Aorta (tissue), 5 donors: Measurements from ENCODE around the gene LENEP. TPM values are rescaled to one million over a fixed set of nuclear protein-coding genes. Genes with fewer than 3 reads are reported as not detected.

ENCODE experiments used
- ATAC-seq: fragments of 200-7000 bp; cut with Tn5 transposase; one replicate; pipeline ENCODE4 v1.9.1; 2022; ENCODE audit warnings: moderate library complexity; ENCODE audit not compliant: low FRiP score
- DNase-seq, 2 donors: peaks; one replicate each; pipeline ENCODE4 v3.0.0-alpha.2; 2020
- H3K27ac ChIP-seq, 2 donors: one replicate each; pipeline ENCODE4 v1.5.1; 2013; ENCODE audit warnings: low read length in 2 of 2, mild to moderate bottlenecking in 2 of 2, moderate library complexity in 2 of 2, control low read depth in 1 of 2, inconsistent platforms in 1 of 2, low read depth in 1 of 2
- H3K27me3 ChIP-seq, 2 donors: one replicate each; pipeline ENCODE4 v1.6.1; 2013; ENCODE audit warnings: control low read depth in 1 of 2, low read length in 1 of 2, mild to moderate bottlenecking in 1 of 2, moderate library complexity in 1 of 2; ENCODE audit not compliant: insufficient read depth in 2 of 2, control insufficient read depth in 1 of 2
- H3K36me3 ChIP-seq, 2 donors: one replicate each; pipeline ENCODE4 v1.6.1; 2013; ENCODE audit warnings: control low read depth in 1 of 2, low read length in 1 of 2, mild to moderate bottlenecking in 1 of 2; ENCODE audit not compliant: insufficient read depth in 2 of 2, control insufficient read depth in 1 of 2
- H3K4me1 ChIP-seq, 2 donors: one replicate each; pipeline ENCODE4 v1.6.1; 2013; ENCODE audit warnings: low read length in 2 of 2, control low read depth in 1 of 2, mild to moderate bottlenecking in 1 of 2, moderate library complexity in 1 of 2; ENCODE audit not compliant: insufficient read depth in 2 of 2, control insufficient read depth in 1 of 2
- H3K4me3 ChIP-seq, 2 donors: one replicate each; pipeline ENCODE4 v1.5.1; 2013; ENCODE audit warnings: low read length in 2 of 2, control low read depth in 1 of 2, mild to moderate bottlenecking in 1 of 2
- H3K9me3 ChIP-seq: one replicate; pipeline ENCODE4 v1.6.1; 2013; ENCODE audit warnings: mild to moderate bottlenecking, low read length; ENCODE audit not compliant: control insufficient read depth
- WGBS, 2 donors: extraction: QIAGEN DNeasy Blood & Tissue Kit; methylation state at CpG; one replicate each; pipeline ENCODE4 v1.1.7; 2013; 5-methylcytosine and 5-hydroxymethylcytosine counted together
- intact Hi-C, 2 donors: fragments of 100-400 bp; cut with DNase I; formaldehyde crosslinking; loops; one replicate each; pipeline versions ENCODE4 v1.14.2 to v1.15.0; 2022
- polyA plus RNA-seq, 2 donors: library from polyadenylated mRNA; stranded (reverse); fragments of 200-250 nt; gene quantifications; one replicate each; pipeline ENCODE4 v1.2.3, GENCODE V29; 2013
- total RNA-seq, 2 donors: library from RNA; stranded (reverse); fragmentation: NEBNext Ultra II Directional; extraction: Animal tissue kit (Norgen Biotek cat#: 25700); gene quantifications; one replicate each; pipeline ENCODE4 v1.2.1, GENCODE V29; 2021
- donor health status: healthy with polysubstance abuse.
- donor health status: Bipolar disorder and iron deficiency.
- donor health status: DM: no; HTN: no; CAD: no.
- donor health status: DM: no; HTN: no; CAD: no.
- donor health status: DM: yes; HTN: yes; CAD: no.

LENEP gene
- total and polyA plus RNA-seq, 4 donors = not detected

DNA sequence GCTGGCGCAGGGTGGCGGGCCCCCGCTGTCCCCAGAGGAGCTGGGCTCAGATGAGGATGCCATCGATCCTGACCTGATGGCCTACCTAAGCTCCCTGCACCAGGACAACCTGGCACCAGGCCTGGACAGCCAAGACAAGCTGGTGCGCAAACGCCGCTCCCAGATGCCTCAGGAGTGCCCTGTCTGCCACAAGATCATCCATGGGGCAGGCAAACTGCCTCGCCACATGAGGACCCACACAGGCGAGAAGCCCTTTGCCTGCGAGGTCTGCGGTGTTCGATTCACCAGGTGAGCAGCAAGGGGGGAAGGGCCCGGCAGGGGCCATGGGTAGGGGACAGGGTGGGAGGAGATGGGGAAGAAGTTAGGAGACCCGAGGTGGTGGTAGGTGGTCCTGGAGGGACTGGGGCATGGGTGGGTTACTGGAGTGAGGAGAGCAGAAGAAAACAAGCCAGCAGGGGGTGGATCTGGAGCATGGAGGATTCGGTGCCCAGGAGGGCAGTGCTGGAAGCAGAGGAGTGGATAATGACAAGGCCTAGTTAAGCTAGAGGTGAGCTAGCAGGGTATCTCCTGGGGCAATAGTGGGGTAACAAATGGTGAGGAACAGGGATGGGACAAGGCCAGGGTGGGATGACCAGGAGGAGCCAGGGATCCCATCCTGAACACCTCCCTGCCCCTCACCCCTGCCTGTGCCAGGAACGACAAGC lies 22.3 kb downstream of the LENEP start:
- no peak for DNase-seq
- Histone ChIP-seq H3K27ac (no peak overlapping the region), H3K36me3 (no peaks in the 10 kb centered on the region), H3K27me3 (no peaks in the 10 kb centered on the region), H3K4me1 (no peaks in the 10 kb centered on the region), H3K9me3 (no peaks in the 10 kb centered on the region), H3K4me3 (no peak overlapping the region)
- ATAC-seq = no peak
- WGBS, 2 donors = 79 to 83% methylated on average over 16 of the region's 16 CpGs
- intact Hi-C loops = loop anchor here (5.0 kb wide), 2 partner anchors 48 to 58 kb away; partner anchors contain the start of gene PBXIP1 (in 1 of the 2)

- ATAC-seq (no peak), DNase-seq (no peak)
- WGBS, 2 donors = 87% methylated on average over 26 of the region's 26 CpGs
- Histone ChIP-seq H3K4me3 (no peak overlapping the region), H3K27ac (peak overlapping the region in 1 of 2 donors; percentile 12), H3K4me1 (no peaks in the 10 kb centered on the region), H3K36me3 (no peaks in the 10 kb centered on the region), H3K27me3 (no peaks in the 10 kb centered on the region), H3K9me3 (no peaks in the 10 kb centered on the region)
- intact Hi-C loops = loop anchor here (5.0 kb wide), 2 partner anchors 49 to 59 kb away; partner anchors contain the start of gene PBXIP1 (in 1 of the 2)
Observed at GRCh38 chr1:155016231-155016831, 22.9 kb downstream of the LENEP start.

- WGBS, 2 donors = 3% methylated on average over 37 to 49 of the region's 49 CpGs
- peak overlapping the region in 1 of 2 donors; percentile 32 for H3K4me3 ChIP-seq
- DNase-seq (peak; percentile 88 to 97), ATAC-seq (peak; percentile 95)
- no peaks in the 10 kb centered on the region for H3K36me3 ChIP-seq
- H3K9me3 ChIP-seq = no peaks in the 10 kb centered on the region
- intact Hi-C loops = loop anchor here (1.0 to 5.0 kb wide), 3 partner anchors 50 to 81 kb away; partner anchors contain the start of genes PBXIP1 (in 1 of the 2) and PMVK (in 1 of the 2)
- no peaks in the 10 kb centered on the region for H3K27me3 ChIP-seq
- no peaks in the 10 kb centered on the region for H3K4me1 ChIP-seq
- H3K27ac ChIP-seq = peak overlapping the region in 1 of 2 donors; percentile 76
Observed at GRCh38 chr1:155017041-155017945, 23.9 kb downstream of the LENEP start.

DNA sequence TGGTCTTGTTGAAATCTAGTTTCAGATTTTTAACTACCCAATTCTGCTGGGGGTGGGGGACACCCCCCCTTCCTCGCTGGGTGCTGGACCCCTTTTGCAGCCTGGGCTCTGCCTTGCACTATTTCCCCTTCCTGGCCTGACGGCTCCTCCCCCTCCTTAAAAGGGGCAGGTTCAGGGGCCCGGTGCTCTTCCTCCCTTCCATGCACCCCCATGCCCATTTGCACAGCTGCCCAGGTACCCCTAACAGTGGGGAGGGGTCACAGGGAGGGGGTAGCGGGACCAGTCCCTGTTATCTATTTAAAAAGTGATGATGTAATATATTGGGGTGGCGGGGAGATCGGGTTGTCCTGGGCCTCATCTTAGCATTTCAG lies 24.5 kb downstream of the LENEP start:
- Histone ChIP-seq H3K27me3 (no peaks in the 10 kb centered on the region), H3K9me3 (no peaks in the 10 kb centered on the region), H3K4me1 (no peaks in the 10 kb centered on the region), H3K36me3 (no peaks in the 10 kb centered on the region), H3K4me3 (no peak overlapping the region), H3K27ac (no peak overlapping the region)
- DNase-seq (no peak), ATAC-seq (no peak)
- WGBS, 2 donors = 52 to 54% methylated on average over 6 of the region's 6 CpGs
- intact Hi-C loops = loop anchor here (1.0 to 5.0 kb wide), 3 partner anchors 51 to 82 kb away; partner anchors contain the start of genes PBXIP1 (in 1 of the 2) and PMVK (in 1 of the 2)

GRCh38 chr1:155018617-155019348 lies 25.4 kb downstream of the LENEP start:
- Histone ChIP-seq H3K36me3 (no peaks in the 10 kb centered on the region), H3K4me1 (no peaks in the 10 kb centered on the region), H3K9me3 (no peaks in the 10 kb centered on the region), H3K27me3 (no peaks in the 10 kb centered on the region), H3K4me3 (no peak overlapping the region), H3K27ac (no peak overlapping the region)
- ATAC-seq (no peak), DNase-seq (no peak)
- intact Hi-C loops = loop anchor here (5.0 kb wide), 2 partner anchors 51 to 61 kb away; partner anchors contain the start of gene PBXIP1 (in 1 of the 2)
- WGBS, 2 donors = 87 to 88% methylated on average over 7 to 8 of the region's 8 CpGs

DNA sequence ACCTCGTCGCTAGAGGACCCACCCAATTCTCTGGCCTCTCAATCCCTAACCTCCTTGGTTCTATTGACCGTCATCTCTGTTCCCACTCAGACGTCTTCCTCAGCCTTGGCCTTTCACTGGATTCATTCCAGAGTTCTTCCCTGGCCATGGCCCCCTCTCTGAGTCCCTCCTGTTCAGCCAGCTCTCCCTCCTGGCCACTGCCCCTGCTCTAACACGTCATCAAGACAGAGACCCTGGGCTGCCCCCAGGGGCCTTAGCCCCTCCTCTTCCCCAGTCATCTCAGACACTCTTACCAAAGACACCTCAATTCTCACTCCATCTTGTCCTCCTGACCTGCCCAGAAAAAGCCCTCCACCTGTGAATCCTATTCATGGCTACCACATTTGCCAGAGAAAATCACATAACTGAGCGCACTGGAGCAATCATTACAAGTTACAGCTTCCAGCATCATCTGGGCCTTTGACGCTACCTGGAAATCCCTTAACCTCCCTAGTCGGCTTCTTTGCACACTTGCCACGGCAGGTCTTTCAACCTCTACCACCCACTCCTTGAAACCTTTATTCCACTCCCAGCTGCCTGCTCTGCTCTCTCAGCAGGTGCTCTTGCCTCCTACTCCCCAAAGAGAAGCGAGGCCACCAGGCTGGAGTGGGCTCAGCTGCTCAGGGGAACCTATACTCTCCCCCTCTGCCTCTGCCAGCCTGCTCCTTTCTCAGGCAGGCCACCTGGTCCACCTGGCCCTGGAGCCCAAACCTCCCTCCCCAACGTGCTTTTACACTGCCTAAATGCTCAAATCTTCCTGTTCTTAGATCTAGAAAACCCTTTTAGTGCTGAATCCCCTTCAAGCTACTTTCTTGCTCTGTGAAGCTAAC lies 26.2 kb downstream of the LENEP start:
- intact Hi-C loops = loop anchor here (5.0 kb wide), 2 partner anchors 52 to 62 kb away; partner anchors contain the start of gene PBXIP1 (in 1 of the 2)

GRCh38 chr1:155022136-155022926 lies 28.9 kb downstream of the LENEP start:
- no peaks in the 10 kb centered on the region for H3K36me3 ChIP-seq
- H3K9me3 ChIP-seq = no peaks in the 10 kb centered on the region
- H3K4me1 ChIP-seq = no peaks in the 10 kb centered on the region
- no peaks in the 10 kb centered on the region for H3K27me3 ChIP-seq
- H3K27ac ChIP-seq = no peak overlapping the region
- 86 to 87% methylated on average over 8 of the region's 8 CpGs for WGBS, 2 donors
- DNase-seq (no peak), ATAC-seq (no peak)
- intact Hi-C loops = no loop called here
- no peak overlapping the region for H3K4me3 ChIP-seq

More for the DNA sequence above, 26.2 kb downstream of the LENEP start:
- no peaks in the 10 kb centered on the region for H3K27me3 ChIP-seq
- DNase-seq (no peak), ATAC-seq (no peak)
- no peak overlapping the region for H3K4me3 ChIP-seq
- WGBS, 2 donors = 83 to 86% methylated on average over 11 of the region's 11 CpGs
- no peak overlapping the region for H3K27ac ChIP-seq
- no peaks in the 10 kb centered on the region for H3K36me3 ChIP-seq
- H3K9me3 ChIP-seq = no peaks in the 10 kb centered on the region
- no peaks in the 10 kb centered on the region for H3K4me1 ChIP-seq
